CD14-positive monocyte (primary cell): ENCODE data around the gene CDH23. TPM values are rescaled to one million over a fixed set of nuclear protein-coding genes. Genes with fewer than 3 reads are reported as not detected.

Source experiments
- DNase-seq, 3 donors: peaks; one replicate each; pipeline ENCODE4 v3.0.0-alpha.2; 2011 to 2022
- H2AFZ ChIP-seq: 2 replicates; pipeline ENCODE4 v1.6.0; 2012; ENCODE audit warnings: mild to moderate bottlenecking, low read depth, low read length, inconsistent platforms; ENCODE audit not compliant: insufficient read depth, poor library complexity, severe bottlenecking
- H3K27ac ChIP-seq, 2 donors: 1 replicate in 1 of 2; 2 replicates in 1 of 2; pipeline ENCODE4 v1.5.1; 2012 to 2013; ENCODE audit warnings: low read length in 2 of 2, control low read depth in 1 of 2, inconsistent platforms in 1 of 2, low read depth in 1 of 2, mild to moderate bottlenecking in 1 of 2
- H3K27me3 ChIP-seq, 2 donors: one replicate each; pipeline versions ENCODE4 v1.6.0 to v1.6.1; 2011 to 2013; ENCODE audit warnings: low read length in 2 of 2; ENCODE audit not compliant: control insufficient read depth in 2 of 2, insufficient read depth in 2 of 2
- H3K36me3 ChIP-seq, 2 donors: replicated peaks in 1 of 2; 1 replicate in 1 of 2; 2 replicates in 1 of 2; pipeline versions ENCODE4 v1.5.1 to v1.6.1; 2012 to 2013; ENCODE audit warnings: low read length in 2 of 2, control low read depth in 1 of 2, inconsistent platforms in 1 of 2, mild to moderate bottlenecking in 1 of 2; ENCODE audit not compliant: insufficient read depth in 2 of 2, control insufficient read depth in 1 of 2
- H3K4me1 ChIP-seq, 2 donors: 1 replicate in 1 of 2; 2 replicates in 1 of 2; pipeline versions ENCODE4 v1.5.1 to v1.6.1; 2012 to 2013; ENCODE audit warnings: low read length in 2 of 2, control low read depth in 1 of 2, inconsistent platforms in 1 of 2, mild to moderate bottlenecking in 1 of 2, moderate library complexity in 1 of 2; ENCODE audit not compliant: insufficient read depth in 2 of 2, control insufficient read depth in 1 of 2
- H3K4me2 ChIP-seq: replicated peaks from 2 replicates; pipeline ENCODE3; 2012; ENCODE audit warnings: low read length, moderate library complexity, mild to moderate bottlenecking; ENCODE audit not compliant: poor library complexity, severe bottlenecking; ENCODE audit errors: extremely low read depth
- H3K4me3 ChIP-seq, 3 experiments: fragments of 200-600 bp in 1 of 3; sonication (generic) in 1 of 3; replicated peaks in 1 of 3; 1 replicate in 2 of 3; 2 replicates in 1 of 3; pipeline ENCODE4 v1.5.1; 2011 to 2013; ENCODE audit warnings: low read length in 3 of 3, mild to moderate bottlenecking in 3 of 3, control low read depth in 2 of 3, low read depth in 2 of 3, inconsistent platforms in 1 of 3, moderate library complexity in 1 of 3
- H3K79me2 ChIP-seq: 2 replicates; pipeline ENCODE4 v1.6.0; 2012; ENCODE audit warnings: mild to moderate bottlenecking, control low read depth, inconsistent platforms, low read length, moderate library complexity; ENCODE audit not compliant: insufficient read depth
- H3K9ac ChIP-seq: 2 replicates; pipeline ENCODE4 v1.6.0; 2017; ENCODE audit warnings: low read length, mild to moderate bottlenecking; ENCODE audit not compliant: insufficient read depth, poor library complexity, severe bottlenecking
- H3K9me3 ChIP-seq, 2 donors: replicated peaks in 1 of 2; 1 replicate in 1 of 2; 2 replicates in 1 of 2; pipeline versions ENCODE4 v1.5.1 to v1.6.1; 2012 to 2013; ENCODE audit warnings: low read length in 2 of 2, control low read depth in 1 of 2; ENCODE audit not compliant: control insufficient read depth in 1 of 2, insufficient read depth in 1 of 2
- H4K20me1 ChIP-seq: 2 replicates; pipeline ENCODE4 v1.6.0; 2012; ENCODE audit warnings: mild to moderate bottlenecking, low read length, control low read depth, moderate library complexity; ENCODE audit not compliant: insufficient read depth
- H3K27ac Mint-ChIP-seq, 7 donors: one replicate each; pipeline ENCODE4 v1.8.0; 2020; ENCODE audit warnings: mild to moderate bottlenecking in 7 of 7, mixed read lengths in 7 of 7, moderate library complexity in 6 of 7, inconsistent platforms in 2 of 7
- H3K27me3 Mint-ChIP-seq, 3 donors: one replicate each; pipeline ENCODE4 v1.8.0; 2021 to 2022; ENCODE audit warnings: low read depth in 3 of 3, mild to moderate bottlenecking in 3 of 3, mixed read lengths in 3 of 3, moderate library complexity in 3 of 3, inconsistent platforms in 1 of 3
- H3K36me3 Mint-ChIP-seq, 2 donors: one replicate each; pipeline ENCODE4 v1.8.0; 2020; ENCODE audit warnings: mixed read lengths in 2 of 2, inconsistent platforms in 1 of 2, mild to moderate bottlenecking in 1 of 2
- H3K4me1 Mint-ChIP-seq: one replicate; pipeline ENCODE4 v1.8.0; 2020; ENCODE audit warnings: mild to moderate bottlenecking, mixed read lengths
- H3K4me3 Mint-ChIP-seq, 2 donors: one replicate each; pipeline ENCODE4 v1.8.0; 2020; ENCODE audit warnings: mild to moderate bottlenecking in 2 of 2, mixed read lengths in 2 of 2, moderate library complexity in 1 of 2
- H3K9me3 Mint-ChIP-seq, 7 donors: one replicate each; pipeline ENCODE4 v1.8.0; 2020 to 2022; ENCODE audit warnings: mixed read lengths in 7 of 7, mild to moderate bottlenecking in 6 of 7, moderate library complexity in 6 of 7, inconsistent platforms in 2 of 7
- WGBS: methylation state at CpG from one replicate; pipeline ENCODE4 v1.1.5; 2013; ENCODE audit warnings: missing lambda C conversion rate; ENCODE audit not compliant: insufficient coverage; 5-methylcytosine and 5-hydroxymethylcytosine counted together
- intact Hi-C, 2 donors: fragments of 100-400 bp; cut with micrococcal nuclease; formaldehyde crosslinking; loops; one replicate each; pipeline versions ENCODE4 v1.15.0 to v1.15.1; 2023
- polyA plus RNA-seq, 3 donors: library from polyadenylated mRNA; depleted of rRNA in 1 of 3; unstranded in 2 of 3; stranded (reverse) in 1 of 3; fragments of 300-500 nt in 2 of 3; fragments of >200 nt in 1 of 3; fragmentation: Illumina TruSeq in 2 of 3; gene quantifications; 1 replicate in 2 of 3; 2 replicates in 1 of 3; pipeline ENCODE4 v1.2.3, GENCODE V29; 2012 to 2021
- TF ChIP-seq, protein P1 (sequence below): fragments of 200-600 bp; IDR thresholded peaks from one replicate; pipeline ENCODE4 v1.8.0; 2022; ENCODE audit warnings: antibody characterized with exemption, mild to moderate bottlenecking

CDH23 gene
- polyA plus RNA-seq, 3 donors: 8.2 to 36.2 (median 10.5) TPM

DNA sequence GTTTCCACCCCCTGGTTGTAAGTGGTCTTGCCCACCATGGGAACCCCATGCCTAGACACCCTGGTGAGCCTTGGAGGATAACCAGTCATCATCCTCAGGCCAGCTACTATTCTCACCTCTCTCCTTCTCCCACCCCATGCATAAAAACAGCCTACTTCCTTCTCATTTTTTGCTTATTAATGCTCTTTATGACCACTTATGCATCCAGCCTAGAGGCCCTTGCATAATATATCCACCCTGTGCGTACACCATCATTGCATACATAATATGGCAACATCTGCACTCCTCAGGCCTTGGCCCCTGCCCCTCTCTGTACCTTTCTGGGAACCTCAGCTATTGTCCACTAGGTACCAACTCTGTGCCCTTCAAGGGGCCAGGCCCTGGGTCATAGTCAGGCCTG lies 91.0 kb downstream of the CDH23 start:
- peaks cover 3 to 4% (median 4%) of the 10 kb centered on the region in 3 donors for H3K27me3 Mint-ChIP-seq
- no peak overlapping the region for H3K4me3 Mint-ChIP-seq
- H3K4me1 Mint-ChIP-seq: peaks cover 9% of the 10 kb centered on the region
- intact Hi-C loops: no loop called here
- no peak overlapping the region for H3K9ac ChIP-seq
- no peak overlapping the region for H2AFZ ChIP-seq
- H3K4me1 ChIP-seq: peaks cover 10 to 12% of the 10 kb centered on the region in 2 donors
- no peaks in the 10 kb centered on the region for H3K36me3 Mint-ChIP-seq
- peaks cover 3 to 11% (median 8%) of the 10 kb centered on the region in 7 donors for H3K9me3 Mint-ChIP-seq
- no peaks in the 10 kb centered on the region for H3K79me2 ChIP-seq
- TF ChIP-seq, protein P1, sequence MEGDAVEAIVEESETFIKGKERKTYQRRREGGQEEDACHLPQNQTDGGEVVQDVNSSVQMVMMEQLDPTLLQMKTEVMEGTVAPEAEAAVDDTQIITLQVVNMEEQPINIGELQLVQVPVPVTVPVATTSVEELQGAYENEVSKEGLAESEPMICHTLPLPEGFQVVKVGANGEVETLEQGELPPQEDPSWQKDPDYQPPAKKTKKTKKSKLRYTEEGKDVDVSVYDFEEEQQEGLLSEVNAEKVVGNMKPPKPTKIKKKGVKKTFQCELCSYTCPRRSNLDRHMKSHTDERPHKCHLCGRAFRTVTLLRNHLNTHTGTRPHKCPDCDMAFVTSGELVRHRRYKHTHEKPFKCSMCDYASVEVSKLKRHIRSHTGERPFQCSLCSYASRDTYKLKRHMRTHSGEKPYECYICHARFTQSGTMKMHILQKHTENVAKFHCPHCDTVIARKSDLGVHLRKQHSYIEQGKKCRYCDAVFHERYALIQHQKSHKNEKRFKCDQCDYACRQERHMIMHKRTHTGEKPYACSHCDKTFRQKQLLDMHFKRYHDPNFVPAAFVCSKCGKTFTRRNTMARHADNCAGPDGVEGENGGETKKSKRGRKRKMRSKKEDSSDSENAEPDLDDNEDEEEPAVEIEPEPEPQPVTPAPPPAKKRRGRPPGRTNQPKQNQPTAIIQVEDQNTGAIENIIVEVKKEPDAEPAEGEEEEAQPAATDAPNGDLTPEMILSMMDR: no peak
- no peaks in the 10 kb centered on the region for H3K36me3 ChIP-seq
- DNase-seq: peak; percentile 38 to 56 (median 52)
- H3K27ac ChIP-seq: peak overlapping the region in 1 of 2 donors; percentile 21
- 0% methylated on average over 1 of the region's 1 CpG for WGBS
- H3K27me3 ChIP-seq: no peaks in the 10 kb centered on the region
- no peak overlapping the region for H3K4me3 ChIP-seq
- no peaks in the 10 kb centered on the region for H4K20me1 ChIP-seq
- no peak overlapping the region for H3K4me2 ChIP-seq
- no peaks in the 10 kb centered on the region for H3K9me3 ChIP-seq
- peak overlapping the region; percentile 40 to 86 (median 76) for H3K27ac Mint-ChIP-seq

DNA sequence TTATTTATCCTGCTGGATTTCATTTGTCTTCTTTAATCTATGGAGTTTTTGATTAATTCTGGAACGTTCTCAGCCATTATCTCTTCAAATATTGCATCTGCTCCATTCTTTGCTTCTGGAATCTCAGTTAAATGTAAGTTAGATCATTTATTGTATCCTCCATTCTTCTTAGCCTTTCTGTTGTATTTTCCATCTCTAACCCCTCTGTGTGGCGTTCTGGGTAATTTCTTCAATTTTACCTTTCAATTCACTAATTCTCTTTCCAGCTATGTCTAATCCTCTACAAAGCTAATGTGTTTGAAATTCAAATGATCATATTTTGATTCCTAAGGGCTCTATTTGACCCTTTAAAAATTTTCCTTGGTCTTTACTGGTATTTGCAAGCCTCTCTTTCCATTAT lies 92.4 kb downstream of the CDH23 start:
- TF ChIP-seq, protein P1: no peak
- H3K79me2 ChIP-seq: no peaks in the 10 kb centered on the region
- WGBS: no CpG with 5 or more reads among the region's 2 CpGs
- no peak overlapping the region for H3K27ac ChIP-seq
- no peak overlapping the region for H3K4me3 Mint-ChIP-seq
- H2AFZ ChIP-seq: no peak overlapping the region
- H3K27me3 ChIP-seq: no peaks in the 10 kb centered on the region
- H3K4me3 ChIP-seq: no peak overlapping the region
- H3K9ac ChIP-seq: no peak overlapping the region
- peaks cover 3 to 4% (median 3%) of the 10 kb centered on the region in 3 donors for H3K27me3 Mint-ChIP-seq
- H3K9me3 ChIP-seq: no peaks in the 10 kb centered on the region
- intact Hi-C loops: no loop called here
- no peak overlapping the region for H3K27ac Mint-ChIP-seq
- H3K4me1 ChIP-seq: peaks cover 10 to 12% of the 10 kb centered on the region in 2 donors
- no peaks in the 10 kb centered on the region for H3K36me3 Mint-ChIP-seq
- DNase-seq: no peak
- H3K36me3 ChIP-seq: no peaks in the 10 kb centered on the region
- H3K4me1 Mint-ChIP-seq: peaks cover 9% of the 10 kb centered on the region
- H4K20me1 ChIP-seq: no peaks in the 10 kb centered on the region
- H3K4me2 ChIP-seq: no peak overlapping the region
- peaks cover 3 to 11% (median 9%) of the 10 kb centered on the region in 7 donors for H3K9me3 Mint-ChIP-seq
